A673 (cell line): ENCODE measurements around the gene TTN. TPM values are rescaled to one million over a fixed set of nuclear protein-coding genes. Genes with fewer than 3 reads are reported as not detected.

Experiments used
- BruUV-seq: library from RNA; stranded (reverse); fragments of 400-500 nt; replicated peaks from 2 replicates; lab custom pipeline; 2021; lab: Mats Ljungman, UMichigan
- CTCF ChIA-PET: fragments of 300-600 bp; sonication (Branson Sonifier 250); formaldehyde crosslinking; loops from one replicate; lab custom pipeline; 2022; ENCODE audit warnings: antibody characterized with exemption; lab: Charles Lee
- POLR2A ChIA-PET: fragments of 300-600 bp; sonication (Branson Sonifier 250); formaldehyde crosslinking; loops from one replicate; lab custom pipeline; 2022; ENCODE audit warnings: antibody characterized with exemption; ENCODE audit not compliant: low non-redundant PET; lab: Charles Lee
- DNase-seq: peaks from one replicate; pipeline ENCODE4 v3.0.0-alpha.2; 2015; ENCODE audit warnings: low spot score
- H3K27ac ChIP-seq: fragments of 200-600 bp; sonication (generic); 2 replicates; pipeline ENCODE4 v1.5.1; 2016; ENCODE audit warnings: mixed run types, low read depth, mild to moderate bottlenecking, mixed read lengths, antibody characterized with exemption, low read length; ENCODE audit not compliant: poor library complexity, severe bottlenecking
- H3K27me3 ChIP-seq: fragments of 200-600 bp; sonication (generic); replicated peaks from 2 replicates; pipeline ENCODE4 v1.6.1; 2017; ENCODE audit warnings: mixed run types, low read depth, mild to moderate bottlenecking, mixed read lengths, antibody characterized with exemption, low read length; ENCODE audit not compliant: insufficient read depth, poor library complexity
- H3K36me3 ChIP-seq: fragments of 200-600 bp; sonication (generic); 2 replicates; pipeline ENCODE4 v1.6.1; 2016; ENCODE audit warnings: mixed run types, mild to moderate bottlenecking, mixed read lengths, antibody characterized with exemption, low read length; ENCODE audit not compliant: insufficient read depth, poor library complexity, severe bottlenecking
- H3K4me1 ChIP-seq: fragments of 200-600 bp; sonication (generic); 2 replicates; pipeline ENCODE4 v1.6.1; 2017; ENCODE audit warnings: mixed run types, mild to moderate bottlenecking, mixed read lengths, antibody characterized with exemption, low read length; ENCODE audit not compliant: insufficient read depth, poor library complexity, severe bottlenecking
- H3K4me3 ChIP-seq: fragments of 200-600 bp; sonication (generic); 2 replicates; pipeline ENCODE4 v1.5.1; 2016; ENCODE audit warnings: low read depth, mixed run types, mild to moderate bottlenecking, mixed read lengths, low read length; ENCODE audit not compliant: poor library complexity, severe bottlenecking
- H3K9me3 ChIP-seq: fragments of 200-600 bp; sonication (generic); 2 replicates; pipeline ENCODE4 v1.6.1; 2016; ENCODE audit warnings: mixed run types, low read depth, mild to moderate bottlenecking, mixed read lengths, antibody characterized with exemption, low read length; ENCODE audit not compliant: poor library complexity, severe bottlenecking
- CTCF ChIP-seq: fragments of 300-800, 200-600 bp; sonication (generic); conservative IDR thresholded peaks from 2 replicates; pipeline ENCODE4 v1.5.1; 2017; ENCODE audit warnings: low read depth, mild to moderate bottlenecking, antibody characterized with exemption, low read length, moderate library complexity, mixed read lengths
- EZH2 ChIP-seq: fragments of 200-600 bp; sonication (generic); IDR thresholded peaks from 2 replicates; pipeline ENCODE4 v1.6.1; 2017; ENCODE audit warnings: borderline replicate concordance, low read depth, mild to moderate bottlenecking, mixed read lengths, antibody characterized with exemption, low read length; ENCODE audit not compliant: poor library complexity, severe bottlenecking
- intact Hi-C: fragments of 100-400 bp; cut with micrococcal nuclease; formaldehyde crosslinking; loops from one replicate; pipeline ENCODE4 v1.10.0; 2022; ENCODE audit not compliant: unreplicated experiment
- total RNA-seq: library from RNA; stranded (reverse); gene quantifications from 2 replicates; pipeline ENCODE4 v1.2.3, GENCODE V29; 2021

Gene TTN
- total RNA-seq, 1 experiment from 2014 or later = under 0.01 TPM

GRCh38 chr2:178811045-178811444, 3.8 kb upstream of the TTN start:
- Histone ChIP-seq H3K27me3 (no peaks in the 10 kb centered on the region), H3K36me3 (no peaks in the 10 kb centered on the region), H3K9me3 (no peaks in the 10 kb centered on the region), H3K4me1 (no peaks in the 10 kb centered on the region), H3K27ac (no peak overlapping the region), H3K4me3 (no peak overlapping the region)
- no TSS peak for BruUV-seq
- ChIA-PET CTCF (no interaction called here), POLR2A (no interaction called here)
- TF ChIP-seq EZH2 = no peak
- no peak for TF ChIP-seq CTCF
- intact Hi-C loops = no loop called here
- no peak for DNase-seq

GRCh38 chr2:178810422-178810821, 3.2 kb upstream of the TTN start:
- no peak overlapping the region for H3K27ac ChIP-seq
- H3K36me3 ChIP-seq = no peaks in the 10 kb centered on the region
- H3K9me3 ChIP-seq = no peaks in the 10 kb centered on the region
- DNase-seq = no peak
- H3K4me3 ChIP-seq = no peak overlapping the region
- intact Hi-C loops = no loop called here
- BruUV-seq = no TSS peak
- no peak for TF ChIP-seq CTCF
- TF ChIP-seq EZH2 = no peak
- CTCF ChIA-PET = no interaction called here
- POLR2A ChIA-PET = no interaction called here
- no peaks in the 10 kb centered on the region for H3K27me3 ChIP-seq
- H3K4me1 ChIP-seq = no peaks in the 10 kb centered on the region

- POLR2A ChIA-PET = no interaction called here
- CTCF ChIA-PET = no interaction called here
- Histone ChIP-seq H3K36me3 (no peaks in the 10 kb centered on the region), H3K4me3 (no peak overlapping the region), H3K9me3 (no peaks in the 10 kb centered on the region), H3K27ac (no peak overlapping the region), H3K4me1 (no peaks in the 10 kb centered on the region), H3K27me3 (peaks cover 5% of the 10 kb centered on the region)
- intact Hi-C loops = no loop called here
- no TSS peak for BruUV-seq
- TF ChIP-seq EZH2 = no peak
- no peak for TF ChIP-seq CTCF
- DNase-seq = no peak
Observed at GRCh38 chr2:178806543-178806942, 680 bp downstream of the TTN start.
